ENCODE measurements around the gene CLTC. TPM values are rescaled to one million over a fixed set of nuclear protein-coding genes. Genes with fewer than 3 reads are reported as not detected.

Gene CLTC
- total and polyA plus RNA-seq, 2 donors from 2014 or later = 213 to 259 TPM

DNA sequence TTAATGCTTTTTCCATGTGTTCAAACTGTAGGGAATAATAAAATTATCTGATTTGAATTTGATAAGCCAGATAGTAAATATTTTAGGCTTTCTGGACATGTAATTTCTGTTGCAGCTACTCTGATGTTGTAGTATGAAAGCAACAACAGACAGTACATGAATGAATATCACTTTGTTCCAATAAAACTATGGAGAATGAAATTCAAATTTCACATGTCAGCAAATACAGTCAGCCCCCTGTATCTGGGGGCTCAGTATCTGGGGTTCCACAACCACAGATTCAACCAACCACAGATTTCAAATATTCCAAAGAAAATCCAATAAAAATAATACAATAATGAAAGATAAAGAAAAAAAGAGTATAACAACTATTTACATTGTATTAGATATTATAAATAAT is 8.2 kb upstream of the CLTC start:
- no peak overlapping the region for H3K27ac ChIP-seq (ENCODE audit: low read depth in 2 of 2, low read length in 2 of 2)
- no peak for DNase-seq
- H3K27me3 ChIP-seq (ENCODE audit: control insufficient read depth, insufficient read depth, low read length) = no peaks in the 10 kb centered on the region
- H3K4me1 ChIP-seq (ENCODE audit: control insufficient read depth in 2 of 3, insufficient read depth in 2 of 3, low read depth in 1 of 3, low read length in 3 of 3) = no peaks in the 10 kb centered on the region
- H3K36me3 ChIP-seq (ENCODE audit: control insufficient read depth in 2 of 3, insufficient read depth in 3 of 3, low read length in 3 of 3) = peaks cover 3 to 13% (median 5%) of the 10 kb centered on the region in 3 donors
- intact Hi-C loops (cut with DNase I) = no loop called here
- no peak overlapping the region for H3K9ac ChIP-seq (ENCODE audit: low read length in 3 of 3)
- H3K9me3 ChIP-seq (ENCODE audit: control insufficient read depth in 2 of 3, insufficient read depth in 1 of 3, low read length in 3 of 3) = no peaks in the 10 kb centered on the region
- no peak for FAIRE-seq
- TF ChIP-seq, protein P1, sequence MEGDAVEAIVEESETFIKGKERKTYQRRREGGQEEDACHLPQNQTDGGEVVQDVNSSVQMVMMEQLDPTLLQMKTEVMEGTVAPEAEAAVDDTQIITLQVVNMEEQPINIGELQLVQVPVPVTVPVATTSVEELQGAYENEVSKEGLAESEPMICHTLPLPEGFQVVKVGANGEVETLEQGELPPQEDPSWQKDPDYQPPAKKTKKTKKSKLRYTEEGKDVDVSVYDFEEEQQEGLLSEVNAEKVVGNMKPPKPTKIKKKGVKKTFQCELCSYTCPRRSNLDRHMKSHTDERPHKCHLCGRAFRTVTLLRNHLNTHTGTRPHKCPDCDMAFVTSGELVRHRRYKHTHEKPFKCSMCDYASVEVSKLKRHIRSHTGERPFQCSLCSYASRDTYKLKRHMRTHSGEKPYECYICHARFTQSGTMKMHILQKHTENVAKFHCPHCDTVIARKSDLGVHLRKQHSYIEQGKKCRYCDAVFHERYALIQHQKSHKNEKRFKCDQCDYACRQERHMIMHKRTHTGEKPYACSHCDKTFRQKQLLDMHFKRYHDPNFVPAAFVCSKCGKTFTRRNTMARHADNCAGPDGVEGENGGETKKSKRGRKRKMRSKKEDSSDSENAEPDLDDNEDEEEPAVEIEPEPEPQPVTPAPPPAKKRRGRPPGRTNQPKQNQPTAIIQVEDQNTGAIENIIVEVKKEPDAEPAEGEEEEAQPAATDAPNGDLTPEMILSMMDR (IDR thresholded peaks at IDR 0.05; ENCODE audit: borderline replicate concordance, extremely low read depth, insufficient read depth) = no peak
- no peak overlapping the region for H3K4me3 ChIP-seq (ENCODE audit: low read length in 3 of 3)

DNA sequence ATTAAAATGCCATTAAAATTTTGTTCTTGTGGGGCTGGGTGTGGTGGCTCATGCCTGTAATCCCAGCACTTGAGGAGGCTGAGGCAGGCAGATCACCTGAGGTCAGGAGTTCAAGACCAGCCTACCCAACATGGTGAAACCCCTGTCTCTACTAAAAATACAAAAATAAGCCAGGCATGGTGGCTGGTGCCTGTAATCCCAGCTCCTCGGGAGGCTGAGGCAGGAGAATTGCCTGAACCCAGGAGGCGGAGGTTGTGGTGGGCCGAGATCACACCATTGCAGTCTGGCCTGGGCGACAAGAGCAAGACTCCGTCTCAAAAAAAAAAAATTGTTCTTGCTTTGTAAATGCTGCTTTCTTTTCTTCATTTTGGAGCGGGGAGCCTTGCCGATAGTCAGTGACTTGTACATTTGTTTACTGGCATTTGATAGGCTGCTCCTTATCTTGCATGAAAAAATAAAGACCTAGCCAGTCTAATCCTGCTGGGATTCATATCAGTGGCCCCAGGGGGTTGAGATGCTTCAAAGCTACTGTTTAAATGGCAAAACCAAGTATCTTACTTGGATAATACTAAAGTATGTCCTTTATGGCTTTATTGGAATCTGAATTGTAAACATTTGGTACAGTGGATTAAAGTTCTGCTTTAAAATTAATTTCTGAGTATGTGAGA is 3.3 kb upstream of the CLTC start:
- peaks cover 2 to 14% (median 10%) of the 10 kb centered on the region in 3 donors for H3K4me1 ChIP-seq (ENCODE audit: control insufficient read depth in 2 of 3, insufficient read depth in 2 of 3, low read depth in 1 of 3, low read length in 3 of 3)
- intact Hi-C loops (cut with DNase I) = no loop called here
- FAIRE-seq = no peak

DNA sequence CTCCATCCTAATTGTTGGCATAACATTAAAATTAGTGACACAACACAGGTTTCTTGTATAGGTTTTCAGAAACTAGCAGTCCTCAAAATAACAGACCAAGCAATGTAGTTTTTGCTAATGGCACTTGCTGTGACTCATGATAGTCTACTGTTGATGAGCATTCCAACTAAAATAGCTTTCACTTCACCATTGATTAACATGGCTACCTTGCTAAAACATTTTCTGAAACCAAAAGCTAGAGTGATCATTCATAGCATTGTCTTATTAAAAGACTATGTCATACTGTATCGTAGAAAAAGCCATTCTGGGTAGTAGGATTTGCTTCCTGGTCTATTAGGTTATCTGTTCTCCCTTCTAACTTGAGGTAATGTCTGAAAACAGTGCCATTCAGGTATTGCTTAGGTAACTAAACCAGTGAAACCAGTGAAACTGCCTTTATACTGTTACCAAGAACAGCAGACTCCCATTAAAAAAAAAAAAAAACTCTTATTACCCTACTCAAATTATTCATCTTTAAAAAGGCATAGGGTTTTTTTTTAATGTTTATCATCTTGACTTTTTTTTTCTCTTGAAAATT is 2.5 kb upstream of the CLTC start:
- DNase-seq = no peak
- H3K36me3 ChIP-seq (ENCODE audit: control insufficient read depth in 2 of 3, insufficient read depth in 3 of 3, low read length in 3 of 3) = no peaks in the 10 kb centered on the region
- intact Hi-C loops (cut with DNase I) = no loop called here
- TF ChIP-seq, protein P1 (IDR thresholded peaks at IDR 0.05; ENCODE audit: borderline replicate concordance, extremely low read depth, insufficient read depth) = no peak
- no peaks in the 10 kb centered on the region for H3K27me3 ChIP-seq (ENCODE audit: control insufficient read depth, insufficient read depth, low read length)
- H3K4me1 ChIP-seq (ENCODE audit: control insufficient read depth in 2 of 3, insufficient read depth in 2 of 3, low read depth in 1 of 3, low read length in 3 of 3) = peaks cover 3 to 20% (median 11%) of the 10 kb centered on the region in 3 donors
- peak overlapping the region in 1 of 3 donors; percentile 63 for H3K4me3 ChIP-seq (ENCODE audit: low read length in 3 of 3)
- no peak overlapping the region for H3K27ac ChIP-seq (ENCODE audit: low read depth in 2 of 2, low read length in 2 of 2)
- FAIRE-seq = no peak
- H3K9me3 ChIP-seq (ENCODE audit: control insufficient read depth in 2 of 3, insufficient read depth in 1 of 3, low read length in 3 of 3) = no peaks in the 10 kb centered on the region
- no peak overlapping the region for H3K9ac ChIP-seq (ENCODE audit: low read length in 3 of 3)

More for the DNA sequence above, 3.3 kb upstream of the CLTC start:
- TF ChIP-seq, protein P1 (IDR thresholded peaks at IDR 0.05; ENCODE audit: borderline replicate concordance, extremely low read depth, insufficient read depth) = no peak
- H3K36me3 ChIP-seq (ENCODE audit: control insufficient read depth in 2 of 3, insufficient read depth in 3 of 3, low read length in 3 of 3) = no peaks in the 10 kb centered on the region
- H3K9me3 ChIP-seq (ENCODE audit: control insufficient read depth in 2 of 3, insufficient read depth in 1 of 3, low read length in 3 of 3) = no peaks in the 10 kb centered on the region
- H3K27me3 ChIP-seq (ENCODE audit: control insufficient read depth, insufficient read depth, low read length) = no peaks in the 10 kb centered on the region
- no peak overlapping the region for H3K4me3 ChIP-seq (ENCODE audit: low read length in 3 of 3)
- no peak for DNase-seq
- H3K27ac ChIP-seq (ENCODE audit: low read depth in 2 of 2, low read length in 2 of 2) = no peak overlapping the region
- H3K9ac ChIP-seq (ENCODE audit: low read length in 3 of 3) = no peak overlapping the region
